T follicular helper cell (primary cell): ENCODE data around the gene CTSC.

Source experiments
- DNase-seq: peaks from one replicate; pipeline ENCODE4 v3.0.0-alpha.2; 2020; ENCODE audit warnings: low read depth

CTSC gene

GRCh38 chr11:88317536-88317935 lies 20.0 kb downstream of the CTSC start:
- DNase-seq, result no peak

GRCh38 chr11:88315981-88316441 lies 21.5 kb downstream of the CTSC start:
- no peak for DNase-seq

- no peak for DNase-seq
Measured at GRCh38 chr11:88315015-88315414, 22.5 kb downstream of the CTSC start.

- DNase-seq, result no peak
Measured at GRCh38 chr11:88313441-88313840, 24.1 kb downstream of the CTSC start.

GRCh38 chr11:88312628-88313027 lies 24.9 kb downstream of the CTSC start:
- DNase-seq, result no peak

GRCh38 chr11:88310246-88310645 lies 27.3 kb downstream of the CTSC start:
- DNase-seq, result no peak

GRCh38 chr11:88308576-88308975 lies 29.0 kb downstream of the CTSC start:
- no peak for DNase-seq

GRCh38 chr11:88307749-88308425 lies 29.6 kb downstream of the CTSC start:
- no peak for DNase-seq

GRCh38 chr11:88306785-88307184 lies 30.8 kb downstream of the CTSC start:
- no peak for DNase-seq

- no peak for DNase-seq
Measured at GRCh38 chr11:88305430-88305829, 32.1 kb downstream of the CTSC start.

GRCh38 chr11:88304352-88304751 lies 33.2 kb downstream of the CTSC start:
- DNase-seq, result no peak

- no peak for DNase-seq
Measured at GRCh38 chr11:88303037-88303436, 34.5 kb downstream of the CTSC start.

GRCh38 chr11:88301488-88302140 lies 35.9 kb downstream of the CTSC start:
- no peak for DNase-seq

- DNase-seq, result no peak
Measured at GRCh38 chr11:88300888-88301487, 36.5 kb downstream of the CTSC start.

- no peak for DNase-seq
Measured at GRCh38 chr11:88297863-88298262, 39.7 kb downstream of the CTSC start.

GRCh38 chr11:88297421-88297820 lies 40.1 kb downstream of the CTSC start:
- no peak for DNase-seq

GRCh38 chr11:88295028-88295427 lies 42.5 kb downstream of the CTSC start:
- DNase-seq, result no peak

- no peak for DNase-seq
Measured at GRCh38 chr11:88293931-88294330, 43.6 kb downstream of the CTSC start.

GRCh38 chr11:88292171-88292843 lies 45.2 kb downstream of the CTSC start:
- no peak for DNase-seq

GRCh38 chr11:88288560-88288959 lies 49.0 kb downstream of the CTSC start:
- DNase-seq, result no peak

- no peak for DNase-seq
Measured at GRCh38 chr11:88284336-88285050, 53.0 kb downstream of the CTSC start.
